ENCODE results near the gene KAZN.

The KAZN gene

DNA sequence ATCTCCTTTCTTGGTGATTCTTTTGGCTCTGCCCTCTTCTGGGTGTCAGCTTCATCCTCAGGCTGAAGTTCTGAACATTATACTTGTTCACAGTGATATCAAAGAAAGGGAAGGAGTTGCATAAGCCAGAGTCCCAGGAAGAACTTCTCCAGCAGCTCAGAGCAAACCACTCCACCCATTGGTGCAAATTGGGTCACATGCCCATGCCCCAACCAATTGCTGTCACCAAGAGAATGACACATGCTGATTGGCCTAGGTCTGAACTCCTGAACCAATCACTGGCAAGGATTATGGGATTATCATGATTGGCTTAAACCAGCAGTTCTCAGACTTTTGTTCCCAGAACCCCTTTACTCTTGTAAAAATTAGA is 298.6 kb downstream of the KAZN start:
- H3K9me3 ChIP-seq (replicated peaks; ENCODE audit: insufficient read depth, low read length), result no peaks in the 10 kb centered on the region
- H3K27me3 ChIP-seq (replicated peaks; ENCODE audit: insufficient read depth, low read length), result no peaks in the 10 kb centered on the region
- no peak overlapping the region for H3K4me2 ChIP-seq (ENCODE audit: low read depth, low read length)
- no peaks in the 10 kb centered on the region for H4K20me1 ChIP-seq (ENCODE audit: insufficient read depth, low read length)
- H3K4me3 ChIP-seq (ENCODE audit: low read length), result no peak overlapping the region
- no peak for DNase-seq
- no peaks in the 10 kb centered on the region for H3F3A ChIP-seq (ENCODE audit: insufficient read depth, low read length)
- TF ChIP-seq EZH2 (optimal IDR thresholded peaks at IDR 0.05; ENCODE audit: low read depth, low read length), result no peak
- no peak for TF ChIP-seq EZH2phosphoT487 (IDR thresholded peaks at IDR 0.05; ENCODE audit: low read length)
- no peak for TF ChIP-seq CTCF (IDR thresholded peaks at IDR 0.05; ENCODE audit: low read length)
- H3K36me3 ChIP-seq (replicated peaks; ENCODE audit: insufficient read depth, low read length), result no peaks in the 10 kb centered on the region
- H3K79me2 ChIP-seq (ENCODE audit: low read length), result no peaks in the 10 kb centered on the region
- no peaks in the 10 kb centered on the region for H3K9me2 ChIP-seq (replicated peaks; ENCODE audit: insufficient read depth, low read length)
- no peak overlapping the region for H3K9ac ChIP-seq (ENCODE audit: low read length)
- H3K4me1 ChIP-seq (ENCODE audit: low read length), result no peaks in the 10 kb centered on the region
- no peak overlapping the region for H2AFZ ChIP-seq (ENCODE audit: low read length)
- H3K27ac ChIP-seq (ENCODE audit: low read length), result no peak overlapping the region

DNA sequence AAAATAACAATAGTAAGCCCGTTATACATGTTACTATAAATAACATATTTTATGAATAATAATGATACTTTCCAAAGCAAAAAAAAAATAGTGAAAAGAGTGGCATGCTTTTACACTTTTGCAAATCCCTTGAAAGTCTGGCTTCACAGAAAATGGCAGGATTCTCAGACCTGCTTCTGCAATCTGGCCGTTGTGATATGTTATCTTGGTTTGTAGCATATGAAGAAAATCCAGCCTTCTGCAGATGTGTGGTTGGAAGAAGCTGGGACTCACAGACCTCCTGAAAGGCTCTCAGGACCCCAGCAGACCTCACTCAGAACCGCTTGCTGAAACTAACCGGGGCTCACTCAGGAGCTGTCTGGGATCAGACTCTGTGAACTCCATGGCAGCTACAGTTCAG is 299.1 kb downstream of the KAZN start:
- Histone ChIP-seq H3K9me3 (replicated peaks; ENCODE audit: insufficient read depth, low read length) (no peaks in the 10 kb centered on the region), H3K27me3 (replicated peaks; ENCODE audit: insufficient read depth, low read length) (no peaks in the 10 kb centered on the region), H2AFZ (ENCODE audit: low read length) (no peak overlapping the region), H4K20me1 (ENCODE audit: insufficient read depth, low read length) (no peaks in the 10 kb centered on the region), H3K9ac (ENCODE audit: low read length) (no peak overlapping the region), H3K4me1 (ENCODE audit: low read length) (no peaks in the 10 kb centered on the region), H3K36me3 (replicated peaks; ENCODE audit: insufficient read depth, low read length) (no peaks in the 10 kb centered on the region), H3K9me2 (replicated peaks; ENCODE audit: insufficient read depth, low read length) (no peaks in the 10 kb centered on the region), H3K27ac (ENCODE audit: low read length) (no peak overlapping the region), H3K79me2 (ENCODE audit: low read length) (no peaks in the 10 kb centered on the region), H3K4me3 (ENCODE audit: low read length) (no peak overlapping the region), H3K4me2 (ENCODE audit: low read depth, low read length) (no peak overlapping the region), H3F3A (ENCODE audit: insufficient read depth, low read length) (no peaks in the 10 kb centered on the region)
- DNase-seq, result no peak
- no peak for TF ChIP-seq CTCF (IDR thresholded peaks at IDR 0.05; ENCODE audit: low read length)
- TF ChIP-seq EZH2phosphoT487 (IDR thresholded peaks at IDR 0.05; ENCODE audit: low read length), result no peak

DNA sequence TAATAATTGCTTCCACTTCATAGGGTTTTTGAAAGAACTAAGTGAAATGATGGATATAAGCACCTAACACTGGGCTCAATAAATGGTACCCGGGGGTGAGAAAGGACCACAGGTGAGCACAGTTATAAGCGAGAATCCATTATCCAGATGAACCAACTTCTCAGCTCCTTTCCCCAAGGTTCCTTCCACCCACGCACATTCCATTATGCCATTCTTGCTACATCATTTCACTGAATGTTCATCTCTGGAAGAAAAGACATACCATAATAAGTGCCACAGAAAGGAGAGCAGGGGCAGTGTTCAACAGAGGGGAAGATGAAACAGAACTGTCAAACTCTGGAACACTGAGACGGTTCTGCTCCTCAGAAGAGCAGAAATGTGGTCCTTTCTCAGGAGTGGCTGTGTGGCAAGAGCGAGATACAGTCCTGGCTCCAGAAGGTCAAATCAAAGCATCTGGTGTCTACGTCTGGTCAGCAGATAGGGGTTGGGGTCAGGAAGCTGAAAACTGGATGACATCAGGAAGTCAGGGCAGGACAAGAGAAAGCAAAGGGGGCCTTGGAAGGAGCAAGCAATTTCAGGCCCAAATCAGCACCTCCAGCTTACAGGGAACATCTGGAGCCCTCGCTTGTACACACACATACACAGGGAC is 299.6 kb downstream of the KAZN start:
- H3K36me3 ChIP-seq (replicated peaks; ENCODE audit: insufficient read depth, low read length), result no peaks in the 10 kb centered on the region
- H3K4me1 ChIP-seq (ENCODE audit: low read length), result no peaks in the 10 kb centered on the region
- no peaks in the 10 kb centered on the region for H3F3A ChIP-seq (ENCODE audit: insufficient read depth, low read length)

More for the DNA sequence above, 299.6 kb downstream of the KAZN start:
- Histone ChIP-seq H4K20me1 (ENCODE audit: insufficient read depth, low read length) (no peaks in the 10 kb centered on the region), H3K9ac (ENCODE audit: low read length) (no peak overlapping the region), H3K9me2 (replicated peaks; ENCODE audit: insufficient read depth, low read length) (no peaks in the 10 kb centered on the region), H3K4me3 (ENCODE audit: low read length) (no peak overlapping the region), H3K4me2 (ENCODE audit: low read depth, low read length) (no peak overlapping the region), H3K9me3 (replicated peaks; ENCODE audit: insufficient read depth, low read length) (no peaks in the 10 kb centered on the region), H3K27ac (ENCODE audit: low read length) (no peak overlapping the region), H3K27me3 (replicated peaks; ENCODE audit: insufficient read depth, low read length) (no peaks in the 10 kb centered on the region), H2AFZ (ENCODE audit: low read length) (no peak overlapping the region), H3K79me2 (ENCODE audit: low read length) (no peaks in the 10 kb centered on the region)
- no peak for TF ChIP-seq EZH2phosphoT487 (IDR thresholded peaks at IDR 0.05; ENCODE audit: low read length)
- no peak for TF ChIP-seq EZH2 (optimal IDR thresholded peaks at IDR 0.05; ENCODE audit: low read depth, low read length)
- no peak for TF ChIP-seq CTCF (IDR thresholded peaks at IDR 0.05; ENCODE audit: low read length)
- no peak for DNase-seq

Data from MM.1S (cell line).